ENCODE data around the gene ARHGDIA. TPM values are rescaled to one million over a fixed set of nuclear protein-coding genes. Genes with fewer than 3 reads are reported as not detected.

ARHGDIA gene
- total and polyA plus RNA-seq, 2 of the 8 experiments (the other 6 are each of a cell fraction or from before 2014, with no cell fraction given) = 62.4 to 217 TPM

- TF ChIP-seq EP300 (IDR thresholded peaks at IDR 0.05; ENCODE audit: borderline replicate concordance in 1 of 2, low read depth in 2 of 2, low read length in 2 of 2) (no peak), RAD21 (IDR thresholded peaks at IDR 0.05 in 1 of 2, conservative IDR thresholded peaks at IDR 0.05 in 1 of 2; ENCODE audit: low read depth in 2 of 2, low read length in 2 of 2) (no peak), NRF1 (IDR thresholded peaks at IDR 0.05; ENCODE audit: low read depth, low read length) (peak; percentile 76), SIX5 (IDR thresholded peaks at IDR 0.05; ENCODE audit: low read depth, low read length) (no peak), YY1 (IDR thresholded peaks at IDR 0.05; ENCODE audit: low read depth, low read length) (peak; percentile 89), SRF (IDR thresholded peaks at IDR 0.05; ENCODE audit: low read depth, low read length) (no peak), MAFK (IDR thresholded peaks at IDR 0.05; ENCODE audit: low read depth, low read length) (no peak), SIN3A (conservative IDR thresholded peaks at IDR 0.05 in 1 of 2, IDR thresholded peaks at IDR 0.05 in 1 of 2; ENCODE audit: low read depth in 1 of 2, low read length in 2 of 2) (peak in 1 of 2 experiments; percentile 66; a peak in 2 of 4 replicates), GABPA (IDR thresholded peaks at IDR 0.05; ENCODE audit: borderline replicate concordance, insufficient read depth, low read length) (peak; percentile 68; the same call in 1 of the 2 replicates), CTCF (IDR thresholded peaks at IDR 0.05; ENCODE audit: control extremely low read depth in 1 of 3, insufficient read depth in 1 of 3, low read depth in 1 of 3, low read length in 3 of 3) (peak in 1 of 3 experiments; percentile 2; a peak in 1 of 4 replicates), CBX5 (IDR thresholded peaks at IDR 0.05; ENCODE audit: low read depth, low read length) (no peak), EZH2 (IDR thresholded peaks at IDR 0.05; ENCODE audit: low read depth, low read length, severe bottlenecking) (no peak), TAF7 (optimal IDR thresholded peaks at IDR 0.05; ENCODE audit: borderline replicate concordance, low read depth, low read length) (peak; percentile 60), TBP (IDR thresholded peaks at IDR 0.05; ENCODE audit: low read depth, low read length) (no peak), POU5F1 (IDR thresholded peaks at IDR 0.05; ENCODE audit: low read depth, low read length) (no peak), SP1 (IDR thresholded peaks at IDR 0.05; ENCODE audit: low read depth, low read length) (no peak), TAF1 (IDR thresholded peaks at IDR 0.05; ENCODE audit: low read depth, low read length) (0 out of 2 replicates have a peak, but pooled peaks have one; percentile 23), CBX8 (IDR thresholded peaks at IDR 0.05; ENCODE audit: borderline replicate concordance, low read depth, low read length) (no peak), JUN (IDR thresholded peaks at IDR 0.05; ENCODE audit: low read depth, low read length) (no peak), CTBP2 (IDR thresholded peaks at IDR 0.05; ENCODE audit: borderline replicate concordance, insufficient read depth, insufficient read length, low read length) (peak; percentile 27), POLR2A (IDR thresholded peaks at IDR 0.05; ENCODE audit: control extremely low read depth in 1 of 2, low read depth in 2 of 2, low read length in 2 of 2) (peak in 1 of 2 experiments; percentile 65; a peak in 2 of 3 replicates)
Observed at GRCh38 chr17:81871387-81872230, 472 bp upstream of the ARHGDIA start (continued).
